HG02623 (cell line): ENCODE measurements around the gene SHISA7.

Source experiments
- ATAC-seq: cut with Tn5 transposase; IDR thresholded peaks from one replicate; pipeline ENCODE4 v1.9.1; 2021; ENCODE audit warnings: moderate library complexity; ENCODE audit not compliant: unreplicated experiment

Gene SHISA7

GRCh38 chr19:55482156-55482961 lies 39.3 kb upstream of the SHISA7 start:
- no peak for ATAC-seq

GRCh38 chr19:55481794-55482155 lies 38.7 kb upstream of the SHISA7 start:
- ATAC-seq, result no peak

GRCh38 chr19:55481148-55481793 lies 38.2 kb upstream of the SHISA7 start:
- no peak for ATAC-seq

- ATAC-seq, result no peak
These were observed 36.5 kb upstream of the SHISA7 start for GRCh38 chr19:55479451-55480230.

DNA sequence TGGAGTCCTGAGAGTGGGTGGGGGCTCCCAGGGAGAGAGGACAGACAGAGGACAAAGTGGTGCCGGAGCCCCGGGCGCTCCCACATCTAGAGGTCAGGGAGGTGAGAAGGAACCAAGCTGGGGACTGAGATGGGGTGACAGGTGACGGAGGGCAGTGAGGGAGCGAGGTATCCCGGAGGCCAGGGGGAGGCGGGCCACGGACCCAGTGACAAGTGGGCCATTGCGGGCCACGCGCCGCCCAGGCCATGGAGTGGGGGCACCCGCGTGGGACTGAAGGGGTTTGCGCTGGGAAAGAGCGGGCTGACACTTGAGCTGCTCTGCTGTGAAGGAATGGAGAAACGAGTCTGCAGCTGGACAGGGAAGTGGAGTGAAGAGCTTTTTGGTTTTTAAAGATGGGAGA lies 35.9 kb upstream of the SHISA7 start:
- no peak for ATAC-seq

- ATAC-seq, result no peak
These were observed 35.3 kb upstream of the SHISA7 start for GRCh38 chr19:55478364-55478763.

- no peak for ATAC-seq
These were observed 34.8 kb upstream of the SHISA7 start for GRCh38 chr19:55477905-55478304.

- ATAC-seq, result peak; percentile 94
These were observed 33.1 kb upstream of the SHISA7 start, which contains the start of gene ZNF628 for GRCh38 chr19:55476100-55476775. Gene ZNF628, plus strand, starts transcription at chr19:55476617. Its CDS starts 3,294 bp downstream, at chr19:55479911.

- no peak for ATAC-seq
These were observed 31.5 kb upstream of the SHISA7 start for GRCh38 chr19:55474269-55475265.

DNA sequence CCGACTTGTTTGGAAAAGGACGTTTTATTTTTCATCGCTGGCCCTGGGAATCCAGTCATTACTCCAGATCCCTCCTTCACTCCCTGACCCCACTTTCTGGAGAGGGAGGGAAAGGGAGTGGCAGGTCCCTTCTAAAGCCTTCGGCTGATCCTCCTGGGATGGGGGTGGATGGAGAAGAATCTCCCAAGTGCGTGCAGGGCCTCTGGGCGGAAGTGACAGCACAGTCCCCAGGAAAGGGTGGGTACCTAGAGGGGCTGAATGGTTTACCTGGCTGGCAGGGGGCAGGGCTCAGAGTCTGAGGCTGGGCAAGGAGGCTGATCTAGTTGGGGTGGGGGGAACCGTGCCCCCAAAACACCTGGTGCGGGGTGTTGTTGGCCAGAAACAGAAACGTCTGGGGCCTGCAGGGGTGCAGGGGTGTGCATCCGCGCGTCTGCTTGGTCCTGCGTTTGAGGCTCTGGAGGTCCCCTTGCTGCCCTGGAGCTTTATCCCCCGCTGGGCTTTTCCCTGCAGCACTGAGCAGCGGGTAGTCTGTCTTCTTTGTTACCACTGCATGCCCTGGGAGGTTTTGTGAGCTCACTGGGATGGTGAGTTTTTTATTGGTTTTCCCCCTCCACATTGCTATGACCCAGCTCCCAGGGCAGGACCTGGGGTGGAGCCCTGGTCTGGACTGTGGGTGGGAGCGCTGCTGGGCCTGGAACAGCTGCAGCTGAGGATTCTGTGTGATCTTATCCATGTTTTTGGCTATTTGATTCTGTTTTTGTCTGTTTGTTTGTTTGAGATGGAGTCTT lies 30.3 kb upstream of the SHISA7 start:
- ATAC-seq, result no peak

GRCh38 chr19:55472463-55472862 lies 29.4 kb upstream of the SHISA7 start:
- no peak for ATAC-seq

DNA sequence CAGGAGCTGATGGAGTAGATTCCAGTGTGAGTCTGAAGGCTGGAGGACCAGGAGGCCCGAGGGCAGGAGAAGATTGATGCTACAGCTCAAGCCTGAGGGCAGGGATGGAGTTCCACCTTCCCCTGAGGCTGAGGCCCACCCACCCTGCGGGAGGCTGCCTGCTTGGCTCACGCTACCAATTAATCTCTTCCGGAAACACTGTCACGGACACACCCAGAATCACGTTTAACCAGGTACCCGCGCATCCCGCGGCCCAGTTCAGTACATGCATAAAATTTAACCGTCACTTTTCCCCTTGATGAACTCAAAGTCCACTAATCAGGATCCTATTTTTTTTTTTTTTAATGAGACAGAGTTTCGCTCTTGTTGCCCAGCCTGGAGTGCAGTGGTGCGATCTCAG lies 28.2 kb upstream of the SHISA7 start:
- no peak for ATAC-seq

DNA sequence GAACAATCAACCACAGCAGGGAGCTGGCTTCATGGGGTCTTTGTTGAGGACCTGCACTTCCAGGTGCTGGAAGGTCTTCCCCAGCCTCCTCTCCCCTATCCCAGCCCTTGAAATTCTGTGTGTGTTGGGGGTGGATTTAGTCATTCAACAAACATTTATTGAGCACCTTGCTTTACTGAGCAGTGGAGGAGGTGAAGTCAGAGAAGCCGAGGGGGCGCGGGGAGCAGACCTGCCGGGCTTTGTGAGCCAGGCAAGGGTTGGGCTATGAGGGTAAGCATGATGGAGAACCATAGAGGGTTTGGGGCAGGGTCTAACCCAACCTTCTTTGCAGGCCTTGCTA lies 24.9 kb upstream of the SHISA7 start:
- ATAC-seq, result no peak

GRCh38 chr19:55467236-55468053 lies 24.3 kb upstream of the SHISA7 start:
- ATAC-seq, result no peak

DNA sequence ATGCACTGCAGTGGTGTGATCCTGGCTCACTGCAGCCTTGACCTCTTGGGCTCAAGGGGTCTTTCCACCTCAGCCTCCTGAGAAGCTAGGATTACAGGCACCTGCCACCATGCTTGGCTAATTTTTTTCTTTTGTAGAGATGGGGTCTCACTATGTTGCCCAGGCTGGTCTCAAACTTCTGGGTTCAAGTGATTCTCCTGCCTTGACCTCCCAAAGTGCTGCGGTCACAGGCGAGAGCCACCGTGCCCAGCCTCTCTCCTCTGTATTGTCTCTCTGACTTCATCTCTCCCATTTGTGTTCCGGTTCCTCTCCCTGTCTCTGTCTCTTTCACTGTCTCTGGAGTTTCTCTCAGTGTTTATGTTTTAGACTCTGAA lies 23.1 kb upstream of the SHISA7 start:
- no peak for ATAC-seq

DNA sequence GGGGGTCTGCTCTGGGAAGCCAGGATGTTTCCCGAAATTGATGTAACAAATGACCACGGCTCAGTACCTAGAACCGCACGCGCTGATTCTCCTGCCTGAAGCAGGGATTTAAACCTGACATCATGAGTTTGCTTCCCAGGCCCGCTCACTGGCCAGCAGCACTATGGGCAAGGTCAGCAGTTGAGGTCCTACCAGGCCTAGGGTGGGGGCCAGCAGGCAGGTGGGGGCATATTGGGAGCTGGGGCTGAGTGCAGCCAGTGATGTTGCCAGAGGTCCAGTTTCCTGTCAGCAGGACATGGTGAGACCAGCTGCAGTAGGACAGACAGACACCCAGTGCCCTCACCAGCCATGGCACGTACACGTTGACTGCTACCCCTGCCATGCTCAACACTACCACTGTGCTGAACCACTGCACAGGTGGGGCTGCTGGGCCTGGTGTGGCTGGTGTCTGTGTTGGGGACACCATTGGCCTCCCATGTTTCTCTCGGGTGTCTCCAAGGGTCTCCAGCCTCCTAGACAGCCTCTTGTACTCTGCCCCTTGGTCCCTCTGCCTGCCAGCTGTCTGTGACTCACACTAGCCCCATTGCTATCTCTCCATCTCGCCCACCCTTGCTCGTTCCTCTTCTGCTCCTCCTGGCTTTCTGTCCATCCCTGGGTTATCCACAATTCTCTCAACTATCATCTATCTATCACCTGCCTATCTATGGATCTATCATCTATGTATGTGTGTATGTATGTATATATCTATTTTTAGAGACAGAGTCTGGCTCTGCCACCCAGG lies 22.6 kb upstream of the SHISA7 start:
- ATAC-seq, result no peak

- ATAC-seq, result no peak
These were observed 21.6 kb upstream of the SHISA7 start, which contains the start of gene C19orf85 for GRCh38 chr19:55464662-55465054. Gene C19orf85, minus strand, starts transcription at chr19:55464751. Its CDS starts 197 bp downstream, at chr19:55464554.
